ENCODE results near the gene SMG6.
"Not testable (repeated sequence)": the region's sequence is repeated elsewhere in the genome, so short reads cannot be mapped to it uniquely, and the experiment has no call there.

SMG6 gene

GRCh38 chr17:2283302-2283701, 20.3 kb downstream of the SMG6 start:
- no peak overlapping the region for H3K9ac ChIP-seq (ENCODE audit: low read depth, low read length)
- H3K9me3 ChIP-seq (ENCODE audit: control insufficient read depth, insufficient read depth, low read length), result no peaks in the 10 kb centered on the region
- peaks cover 9% of the 10 kb centered on the region; the same call in 1 of the 2 replicates for H3K36me3 ChIP-seq (ENCODE audit: insufficient read depth, low read length)
- H3K4me1 ChIP-seq (ENCODE audit: insufficient read depth, low read length), result no peaks in the 10 kb centered on the region

- Histone ChIP-seq H3K36me3 (ENCODE audit: insufficient read depth, low read length) (peaks cover 9% of the 10 kb centered on the region; the same call in 1 of the 2 replicates), H3K9me3 (ENCODE audit: control insufficient read depth, insufficient read depth, low read length) (no peaks in the 10 kb centered on the region), H3K9ac (ENCODE audit: low read depth, low read length) (no peak overlapping the region)
These were observed 21.2 kb downstream of the SMG6 start for GRCh38 chr17:2282297-2282873.

GRCh38 chr17:2279707-2280106, 23.9 kb downstream of the SMG6 start:
- H3K9ac ChIP-seq (ENCODE audit: low read depth, low read length), result no peak overlapping the region
- no peaks in the 10 kb centered on the region for H3K4me1 ChIP-seq (ENCODE audit: insufficient read depth, low read length)
- H3K36me3 ChIP-seq (ENCODE audit: insufficient read depth, low read length), result peaks cover 9% of the 10 kb centered on the region; the same call in 1 of the 2 replicates
- H3K9me3 ChIP-seq (ENCODE audit: control insufficient read depth, insufficient read depth, low read length), result no peaks in the 10 kb centered on the region

More at GRCh38 chr17:2282297-2282873, 21.2 kb downstream of the SMG6 start:
- H3K4me1 ChIP-seq (ENCODE audit: insufficient read depth, low read length), result no peaks in the 10 kb centered on the region

DNA sequence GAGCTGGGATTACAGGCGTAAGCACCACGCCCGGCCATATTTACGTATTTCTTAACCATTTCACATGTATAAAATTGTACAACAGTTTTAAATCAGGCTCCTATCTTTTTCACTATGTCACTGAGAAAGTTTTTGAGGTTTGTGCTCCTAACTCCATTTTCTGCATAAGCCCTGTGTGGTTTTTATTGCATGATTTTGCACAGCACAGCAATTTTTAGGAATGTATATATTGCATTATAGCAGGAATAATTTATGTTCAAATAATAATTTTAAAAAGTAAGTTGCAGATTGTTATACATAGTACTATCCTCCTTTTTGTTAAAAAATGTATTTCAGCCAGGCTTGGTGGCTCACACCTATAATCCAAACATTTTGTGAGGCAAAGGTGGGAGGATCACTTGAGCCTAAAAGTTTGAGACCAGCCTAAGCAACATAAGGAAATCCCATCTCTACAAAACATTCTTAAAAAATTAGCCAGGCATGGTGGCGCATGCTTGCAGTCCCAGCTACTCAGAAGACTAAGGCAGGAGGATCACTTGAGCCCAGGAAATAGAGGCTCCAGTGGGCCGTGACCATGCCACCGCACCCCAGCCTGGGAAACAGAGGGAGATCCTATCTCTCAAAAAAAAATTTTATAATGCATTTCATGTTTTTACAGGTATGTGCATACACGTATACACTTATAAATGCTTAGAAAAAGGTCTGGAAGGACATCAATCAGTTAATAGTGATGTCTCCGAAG, 26.0 kb downstream of the SMG6 start:
- H3K36me3 ChIP-seq (ENCODE audit: insufficient read depth, low read length), result peaks cover 11% of the 10 kb centered on the region; the same call in 1 of the 2 replicates
- no peaks in the 10 kb centered on the region for H3K4me1 ChIP-seq (ENCODE audit: insufficient read depth, low read length)
- no peak overlapping the region for H3K9ac ChIP-seq (ENCODE audit: low read depth, low read length)
- no peaks in the 10 kb centered on the region for H3K9me3 ChIP-seq (ENCODE audit: control insufficient read depth, insufficient read depth, low read length)

DNA sequence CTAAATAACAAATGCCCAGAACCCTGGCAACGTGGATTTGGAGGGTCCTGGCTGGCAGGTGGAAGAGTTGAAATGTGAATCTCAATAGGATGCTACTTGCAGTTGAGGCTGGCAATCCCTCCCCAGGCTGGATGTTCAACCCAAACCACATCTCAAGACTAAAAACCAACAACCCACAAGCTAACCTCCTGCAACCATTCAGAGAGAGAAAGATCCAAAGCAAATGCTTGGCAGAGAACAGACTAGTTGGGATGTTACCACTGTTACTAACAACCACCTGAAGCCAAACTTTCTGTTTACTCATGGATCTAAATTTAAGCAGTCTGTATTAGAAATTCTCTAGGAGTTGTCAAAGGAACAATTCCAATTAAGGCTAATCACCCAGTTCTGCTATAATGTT, 27.9 kb downstream of the SMG6 start:
- Histone ChIP-seq H3K9me3 (ENCODE audit: control insufficient read depth, insufficient read depth, low read length) (no peaks in the 10 kb centered on the region), H3K36me3 (ENCODE audit: insufficient read depth, low read length) (peaks cover 2% of the 10 kb centered on the region; the same call in 1 of the 2 replicates), H3K4me1 (ENCODE audit: insufficient read depth, low read length) (no peaks in the 10 kb centered on the region), H3K9ac (ENCODE audit: low read depth, low read length) (no peak overlapping the region)

DNA sequence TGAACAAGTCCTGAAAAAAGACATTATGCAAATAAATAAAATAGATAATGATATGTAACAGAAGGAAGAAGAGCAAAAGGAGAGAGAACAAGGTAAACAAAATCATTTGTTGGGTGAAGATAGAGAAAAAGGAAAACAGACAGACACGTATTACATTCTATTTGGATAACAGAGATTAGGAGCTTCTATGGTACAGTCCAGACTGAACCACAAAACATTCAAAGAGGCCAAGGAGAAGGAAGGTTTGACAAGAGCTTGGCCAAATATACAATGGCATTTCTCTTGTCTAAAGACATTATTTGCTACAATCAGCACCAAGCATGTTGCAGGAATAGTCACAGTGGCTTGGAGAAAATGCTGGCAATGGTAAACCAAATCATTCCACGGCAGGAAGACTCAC, 29.2 kb downstream of the SMG6 start:
- Histone ChIP-seq H3K36me3 (ENCODE audit: insufficient read depth, low read length) (peaks cover 2% of the 10 kb centered on the region; the same call in 1 of the 2 replicates), H3K9me3 (ENCODE audit: control insufficient read depth, insufficient read depth, low read length) (no peaks in the 10 kb centered on the region), H3K4me1 (ENCODE audit: insufficient read depth, low read length) (no peaks in the 10 kb centered on the region), H3K9ac (ENCODE audit: low read depth, low read length) (no peak overlapping the region)

GRCh38 chr17:2271985-2272702, 31.4 kb downstream of the SMG6 start:
- Histone ChIP-seq H3K9ac (ENCODE audit: low read depth, low read length) (no peak overlapping the region), H3K9me3 (ENCODE audit: control insufficient read depth, insufficient read depth, low read length) (no peaks in the 10 kb centered on the region), H3K4me1 (ENCODE audit: insufficient read depth, low read length) (no peaks in the 10 kb centered on the region), H3K36me3 (ENCODE audit: insufficient read depth, low read length) (peaks cover 2% of the 10 kb centered on the region; the same call in 1 of the 2 replicates)

DNA sequence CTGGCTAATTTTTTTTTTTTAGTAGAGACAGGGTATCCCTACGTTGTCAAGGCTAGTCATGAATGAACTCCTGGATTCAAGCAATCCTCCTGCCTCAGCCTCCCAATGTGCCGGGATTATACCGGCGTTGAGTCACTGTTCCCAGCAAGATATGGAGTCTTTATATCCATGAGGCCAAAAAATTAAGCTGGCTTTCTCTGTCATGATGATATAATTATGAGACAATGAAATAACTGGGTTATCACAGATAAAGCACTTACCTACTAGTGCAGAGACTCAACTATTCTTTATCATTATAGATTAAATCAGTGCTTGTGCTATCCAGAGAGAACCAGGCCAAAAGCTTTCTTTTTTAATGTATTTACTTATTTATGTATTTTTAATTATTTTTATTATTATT, 36.2 kb downstream of the SMG6 start:
- Histone ChIP-seq H3K9me3 (ENCODE audit: control insufficient read depth, insufficient read depth, low read length) (no peaks in the 10 kb centered on the region), H3K4me1 (ENCODE audit: insufficient read depth, low read length) (no peaks in the 10 kb centered on the region)

GRCh38 chr17:2266865-2267228, 36.7 kb downstream of the SMG6 start:
- Histone ChIP-seq H3K9me3 (ENCODE audit: control insufficient read depth, insufficient read depth, low read length) (no peaks in the 10 kb centered on the region), H3K9ac (ENCODE audit: low read depth, low read length) (no peak overlapping the region), H3K4me1 (ENCODE audit: insufficient read depth, low read length) (no peaks in the 10 kb centered on the region), H3K36me3 (ENCODE audit: insufficient read depth, low read length) (no peaks in the 10 kb centered on the region; the same call in 1 of the 2 replicates)

More for the DNA sequence above, 36.2 kb downstream of the SMG6 start:
- H3K9ac ChIP-seq (ENCODE audit: low read depth, low read length), result no peak overlapping the region
- H3K36me3 ChIP-seq (ENCODE audit: insufficient read depth, low read length), result no peaks in the 10 kb centered on the region

GRCh38 chr17:2266045-2266864, 37.3 kb downstream of the SMG6 start:
- Histone ChIP-seq H3K9me3 (ENCODE audit: control insufficient read depth, insufficient read depth, low read length) (no peaks in the 10 kb centered on the region), H3K9ac (ENCODE audit: low read depth, low read length) (no peak overlapping the region), H3K4me1 (ENCODE audit: insufficient read depth, low read length) (no peaks in the 10 kb centered on the region), H3K36me3 (ENCODE audit: insufficient read depth, low read length) (no peaks in the 10 kb centered on the region; the same call in 1 of the 2 replicates)

DNA sequence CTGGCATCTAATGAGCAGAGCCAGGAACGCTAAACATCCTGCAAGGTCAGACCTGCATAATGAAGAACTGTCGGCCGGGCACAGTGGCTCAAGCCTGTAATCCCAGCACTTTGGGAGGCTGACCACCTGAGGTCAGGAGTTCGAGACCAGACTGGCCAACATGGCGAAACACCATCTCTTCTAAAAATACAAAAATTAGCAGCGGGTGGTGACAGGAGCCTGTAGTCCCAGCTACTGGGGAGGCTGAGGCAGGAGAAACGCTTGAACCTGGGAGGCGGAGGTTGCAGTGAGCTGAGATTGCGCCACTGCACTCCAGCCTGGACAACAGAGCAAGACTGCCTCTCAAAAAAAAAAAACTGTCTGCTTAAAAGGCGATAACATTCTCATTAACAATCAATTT, 38.4 kb downstream of the SMG6 start:
- H3K4me1 ChIP-seq (ENCODE audit: insufficient read depth, low read length); H3K36me3 ChIP-seq (ENCODE audit: insufficient read depth, low read length); H3K9ac ChIP-seq (ENCODE audit: low read depth, low read length); H3K9me3 ChIP-seq (ENCODE audit: control insufficient read depth, insufficient read depth, low read length): not testable (repeated sequence)

- Histone ChIP-seq H3K36me3 (ENCODE audit: insufficient read depth, low read length) (no peaks in the 10 kb centered on the region; the same call in 1 of the 2 replicates), H3K9me3 (ENCODE audit: control insufficient read depth, insufficient read depth, low read length) (no peaks in the 10 kb centered on the region), H3K4me1 (ENCODE audit: insufficient read depth, low read length) (no peaks in the 10 kb centered on the region), H3K9ac (ENCODE audit: low read depth, low read length) (no peak overlapping the region)
These were observed 39.3 kb downstream of the SMG6 start for GRCh38 chr17:2264067-2264860.

GRCh38 chr17:2263183-2264066, 40.2 kb downstream of the SMG6 start:
- H3K9ac ChIP-seq (ENCODE audit: low read depth, low read length), result no peak overlapping the region
- no peaks in the 10 kb centered on the region for H3K9me3 ChIP-seq (ENCODE audit: control insufficient read depth, insufficient read depth, low read length)
- H3K4me1 ChIP-seq (ENCODE audit: insufficient read depth, low read length), result no peaks in the 10 kb centered on the region
- no peaks in the 10 kb centered on the region; the same call in 1 of the 2 replicates for H3K36me3 ChIP-seq (ENCODE audit: insufficient read depth, low read length)

Data from ES-I3 (cell line).